DLD1 (cell line): ENCODE data around the gene FASN.
"Not testable (repeated sequence)": the region's sequence is repeated elsewhere in the genome, so short reads cannot be mapped to it uniquely, and the experiment has no call there.

Experiments
- in situ Hi-C: cut with HindIII; loops from 2 replicates; pipeline ENCODE4 v1.10.0; 2017; ENCODE audit warnings: low sequenced_read_pairs

Gene FASN

GRCh38 chr17:82047914-82048570, 50.0 kb downstream of the FASN start:
- in situ Hi-C loops = no loop called here

- in situ Hi-C loops = no loop called here
Observed at GRCh38 chr17:82047379-82047778, 50.7 kb downstream of the FASN start.

DNA sequence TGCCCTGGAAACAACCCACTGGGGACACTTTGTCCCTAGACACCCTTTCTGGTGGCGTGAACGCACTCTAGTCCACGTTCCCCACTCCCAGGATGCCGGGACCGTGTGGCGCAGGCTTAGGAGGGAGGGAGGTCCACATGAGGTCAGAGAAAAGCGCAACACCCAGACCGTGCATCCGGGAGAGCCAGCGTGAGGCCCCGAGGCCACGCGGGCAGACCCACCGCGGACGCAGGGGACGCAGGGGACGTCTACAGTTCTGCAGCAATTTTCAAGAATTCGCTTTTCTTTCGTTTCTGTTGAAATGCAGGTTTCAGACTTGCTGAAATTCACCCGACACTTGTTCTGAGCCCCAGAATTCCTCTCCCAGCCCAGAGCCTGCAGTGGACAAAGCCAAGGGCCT, 51.1 kb downstream of the FASN start:
- in situ Hi-C loops = no loop called here

DNA sequence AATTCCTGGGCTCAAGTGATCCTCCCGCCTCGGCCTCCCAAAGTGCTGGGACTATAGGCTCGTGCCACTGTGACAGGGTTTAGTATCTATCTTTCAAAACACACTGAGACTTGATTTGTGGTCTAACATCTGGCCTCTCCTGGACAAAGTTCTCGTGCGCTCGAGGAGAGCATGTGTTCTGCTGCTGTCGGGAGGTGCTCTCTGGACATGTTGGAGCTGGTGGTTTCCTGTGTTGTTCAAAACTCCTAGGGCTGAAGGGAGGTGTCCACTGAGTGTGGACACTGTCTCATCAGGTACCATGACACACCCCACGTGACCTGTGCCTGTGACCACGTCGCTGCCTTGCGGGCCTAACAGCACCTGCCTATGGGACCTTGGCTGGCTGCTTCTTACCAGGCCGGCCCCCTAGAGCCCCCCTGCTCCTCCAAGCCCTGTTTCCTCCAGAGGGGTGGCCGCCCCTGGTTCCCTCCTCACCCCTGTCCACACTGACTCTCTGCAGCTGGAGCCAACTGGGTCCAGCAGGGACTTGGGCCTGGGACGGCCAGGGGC, 52.0 kb downstream of the FASN start:
- in situ Hi-C loops = no loop called here

GRCh38 chr17:82043507-82043906, 54.5 kb downstream of the FASN start:
- in situ Hi-C loops = no loop called here

DNA sequence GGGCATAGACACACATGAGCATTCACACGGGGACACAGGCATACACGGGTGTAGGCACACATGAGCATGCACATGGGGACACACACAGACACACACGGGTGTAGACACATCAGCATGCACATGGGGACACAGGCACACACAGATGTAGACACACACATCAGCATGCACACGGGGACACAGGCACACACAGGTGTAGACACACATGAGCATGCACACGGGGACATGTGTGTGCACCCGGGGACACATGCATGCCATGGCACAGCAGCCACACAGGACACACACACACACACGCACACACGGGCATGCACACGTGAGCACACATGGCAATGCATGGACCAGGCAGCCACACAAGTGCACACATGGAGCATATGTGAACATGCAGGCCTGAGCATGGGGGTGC, 55.4 kb downstream of the FASN start:
- in situ Hi-C loops = no loop called here

- in situ Hi-C loops = no loop called here
Observed at GRCh38 chr17:82041144-82041814, 56.8 kb downstream of the FASN start.

DNA sequence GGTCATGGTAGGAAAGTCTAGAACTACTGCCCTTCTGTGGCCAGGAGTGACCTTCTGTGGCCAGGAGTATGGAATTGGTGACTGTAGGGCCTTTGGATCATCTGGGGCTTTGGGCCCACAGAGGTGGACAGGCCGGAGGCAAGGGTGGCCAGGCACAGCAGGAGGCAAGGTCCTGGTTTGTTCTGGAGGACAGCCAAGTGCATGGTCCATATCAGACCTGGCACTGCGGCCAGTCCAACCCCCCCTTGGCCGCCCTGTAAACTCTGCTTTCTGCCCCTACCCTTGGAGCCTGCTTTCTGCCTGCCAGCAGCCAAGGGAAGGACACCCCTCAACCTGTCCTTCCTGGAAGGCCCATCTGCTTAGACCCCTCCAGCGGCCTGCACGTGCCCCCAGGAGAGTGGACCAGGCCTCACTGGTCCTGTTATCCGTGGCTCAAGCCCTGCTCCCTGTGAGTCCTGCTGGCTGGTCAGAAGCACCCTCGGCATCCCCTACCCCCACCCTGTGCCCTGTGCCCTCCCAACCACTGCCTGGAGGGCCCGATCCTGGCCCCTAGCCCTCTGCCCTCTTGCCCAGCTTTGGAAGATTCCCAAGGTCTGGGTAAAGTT, 58.2 kb downstream of the FASN start:
- in situ Hi-C loops = no loop called here

DNA sequence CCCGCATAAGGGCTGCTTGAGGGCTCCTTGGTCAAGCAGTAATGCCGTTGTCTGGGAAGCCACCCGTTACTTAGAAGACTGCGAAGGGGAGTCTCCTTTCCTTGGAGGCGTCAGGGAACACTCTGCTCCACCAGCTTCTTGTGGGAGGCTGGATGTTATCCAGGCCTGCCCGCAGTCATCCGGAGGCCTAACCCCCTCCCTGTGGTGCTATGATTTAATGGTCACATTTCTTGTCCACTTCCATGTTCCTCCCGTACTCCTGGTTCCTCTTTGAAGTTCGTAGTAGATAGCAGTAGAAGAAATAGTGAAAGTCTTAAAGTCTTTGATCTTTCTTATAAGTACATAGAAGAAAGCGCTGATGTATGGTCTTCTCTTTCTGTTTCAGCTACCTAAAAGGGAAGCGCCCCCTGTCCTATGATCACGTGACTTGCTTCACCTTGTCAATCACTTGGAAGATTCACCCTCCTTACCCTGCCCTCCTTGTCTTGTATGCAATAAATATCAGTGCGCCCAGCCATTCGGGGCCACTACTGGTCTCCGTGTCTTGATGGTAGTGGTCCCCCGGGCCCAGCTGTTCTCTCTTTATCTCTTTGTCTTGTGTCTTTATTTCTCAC, 59.1 kb downstream of the FASN start:
- in situ Hi-C loops = not testable (repeated sequence)

DNA sequence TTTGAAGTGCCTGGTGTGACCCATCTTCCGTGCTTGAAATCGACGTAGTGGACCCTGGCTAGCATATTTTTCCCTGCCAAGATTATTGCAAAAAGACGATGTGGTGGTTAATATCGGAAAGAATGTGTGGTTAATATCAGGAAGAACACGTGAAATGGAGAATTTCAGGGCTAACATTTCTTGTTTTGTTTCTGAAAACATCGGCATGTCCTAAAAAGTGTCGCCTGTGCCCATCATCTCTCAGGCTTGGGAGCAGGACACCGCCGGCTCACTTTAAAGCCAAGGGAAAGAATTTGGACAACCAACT, 60.2 kb downstream of the FASN start:
- in situ Hi-C loops = no loop called here

- in situ Hi-C loops = no loop called here
Observed at GRCh38 chr17:82037092-82037888, 60.7 kb downstream of the FASN start, which contains the start of gene DCXR. Gene DCXR (minus strand): TSS chr17:82037697. CDS start chr17:82037682, 15 bp downstream.

- in situ Hi-C loops = no loop called here
Observed at GRCh38 chr17:82036634-82037091, 61.4 kb downstream of the FASN start.

DNA sequence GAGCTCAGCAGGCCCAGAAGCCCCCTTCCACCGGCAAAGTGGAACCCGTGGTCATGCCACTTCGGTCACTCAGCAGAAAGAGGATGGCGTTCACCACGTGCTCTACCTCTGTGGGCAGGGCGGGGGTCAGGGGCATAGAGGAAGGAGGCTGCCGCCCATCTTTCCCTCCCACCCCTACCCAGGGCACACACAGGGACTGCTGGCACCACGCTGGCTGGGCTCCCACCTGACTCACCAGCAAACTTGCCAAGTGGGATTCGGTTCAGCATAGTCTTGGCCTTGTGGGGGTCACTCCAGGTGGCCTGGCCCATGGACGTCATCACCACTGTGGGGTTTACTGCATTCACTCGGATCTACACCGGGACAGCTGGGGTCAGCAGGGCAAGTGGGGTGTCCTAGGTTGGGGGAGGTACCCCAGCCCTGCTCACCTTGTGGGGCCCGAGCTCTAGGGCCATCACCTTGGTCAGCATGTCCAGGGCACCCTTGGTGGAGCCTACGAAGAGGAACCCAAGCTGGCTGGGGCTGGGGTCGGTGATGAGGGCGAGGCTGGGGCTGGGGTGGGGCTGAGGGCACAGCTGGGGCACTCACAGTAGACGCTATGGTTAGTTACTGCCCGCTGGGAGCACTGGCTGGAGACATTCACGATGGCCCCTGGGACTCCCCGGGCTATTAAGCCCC, 61.9 kb downstream of the FASN start:
- in situ Hi-C loops = no loop called here

GRCh38 chr17:82035488-82035887, 62.5 kb downstream of the FASN start:
- in situ Hi-C loops = no loop called here

DNA sequence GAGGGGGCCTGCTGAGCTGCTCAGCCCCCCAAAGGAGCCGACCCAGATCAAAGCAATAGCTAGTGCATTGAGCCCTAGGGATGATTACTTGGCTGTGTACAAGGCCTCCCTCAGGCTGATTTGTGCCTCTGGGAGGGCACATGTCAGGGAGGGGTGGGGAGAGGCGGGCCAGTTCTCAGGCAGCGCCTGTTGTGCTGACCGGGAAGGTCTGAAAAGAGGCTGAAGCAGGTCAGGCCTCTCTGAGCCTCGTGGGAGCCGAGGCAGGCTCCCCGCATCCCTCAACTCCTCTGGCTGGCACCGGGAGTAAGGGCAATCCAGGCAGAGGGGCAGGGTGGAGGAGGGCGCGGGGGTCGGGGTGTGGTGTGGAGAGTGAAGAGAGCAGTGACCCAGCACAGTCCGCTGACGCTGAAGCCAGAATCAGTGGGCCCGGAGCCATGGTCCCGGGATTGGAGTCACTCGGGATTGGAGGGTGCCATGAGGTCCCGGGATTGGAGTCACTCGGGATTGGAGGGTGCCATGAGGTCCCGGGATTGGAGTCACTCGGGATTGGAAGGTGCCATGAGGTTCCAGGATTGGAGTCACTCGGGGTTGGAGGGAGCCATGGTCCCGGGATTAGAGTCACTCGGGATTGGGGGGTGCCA, 63.5 kb downstream of the FASN start:
- in situ Hi-C loops = no loop called here

- in situ Hi-C loops = no loop called here
Observed at GRCh38 chr17:82033359-82034085, 64.5 kb downstream of the FASN start.

DNA sequence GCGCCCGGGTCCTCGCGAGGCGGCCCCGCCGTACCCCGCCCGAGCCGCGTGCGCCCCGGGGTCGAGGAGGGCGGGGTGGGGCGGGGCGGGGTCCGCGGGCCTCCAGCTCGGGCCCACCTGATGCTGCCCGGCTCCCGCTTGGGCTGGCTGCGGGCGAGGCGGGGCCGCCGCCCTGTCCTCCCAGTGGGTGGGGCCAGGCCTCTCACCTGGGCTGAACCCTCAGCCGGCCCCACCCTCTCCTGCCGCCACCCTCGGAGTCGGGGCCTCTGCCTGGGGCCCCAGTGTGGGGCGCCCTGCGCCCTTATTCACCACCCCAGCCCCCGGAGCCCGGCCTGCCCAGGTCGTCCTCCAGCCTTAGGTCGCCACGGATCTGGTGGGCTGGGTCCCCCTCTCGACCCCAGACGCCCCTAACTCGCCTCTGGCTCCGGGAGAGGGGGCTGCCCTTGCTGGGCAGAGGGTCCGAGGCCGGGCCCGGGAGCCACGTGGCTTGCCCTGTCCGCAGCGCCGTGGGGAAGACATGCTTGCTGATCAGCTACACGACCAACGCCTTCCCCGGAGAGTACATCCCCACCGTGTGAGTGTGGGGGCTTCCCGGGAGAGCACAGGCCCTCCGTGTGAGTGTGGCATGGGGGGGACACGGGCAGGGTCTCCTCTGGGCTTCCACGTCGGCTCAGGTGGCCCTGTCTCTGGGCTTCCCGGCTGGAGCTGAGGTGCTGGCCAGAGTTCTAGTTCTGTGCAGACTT, 66.0 kb downstream of the FASN start:
- in situ Hi-C loops = no loop called here

- in situ Hi-C loops = no loop called here
Observed at GRCh38 chr17:82031303-82031884, 66.6 kb downstream of the FASN start, which contains the start of gene RAC3. Gene RAC3 (plus strand): TSS chr17:82031678. CDS start chr17:82031762, 84 bp downstream.
